HG03039 (cell line): ENCODE measurements around the gene ATG13.
"Not testable (repeated sequence)": the region's sequence is repeated elsewhere in the genome, so short reads cannot be mapped to it uniquely, and the experiment has no call there.

ENCODE experiments used
- ATAC-seq: cut with Tn5 transposase; IDR thresholded peaks from one replicate; pipeline ENCODE4 v1.9.1; 2021; ENCODE audit warnings: mild to moderate bottlenecking, moderate library complexity; ENCODE audit not compliant: unreplicated experiment

The ATG13 gene

DNA sequence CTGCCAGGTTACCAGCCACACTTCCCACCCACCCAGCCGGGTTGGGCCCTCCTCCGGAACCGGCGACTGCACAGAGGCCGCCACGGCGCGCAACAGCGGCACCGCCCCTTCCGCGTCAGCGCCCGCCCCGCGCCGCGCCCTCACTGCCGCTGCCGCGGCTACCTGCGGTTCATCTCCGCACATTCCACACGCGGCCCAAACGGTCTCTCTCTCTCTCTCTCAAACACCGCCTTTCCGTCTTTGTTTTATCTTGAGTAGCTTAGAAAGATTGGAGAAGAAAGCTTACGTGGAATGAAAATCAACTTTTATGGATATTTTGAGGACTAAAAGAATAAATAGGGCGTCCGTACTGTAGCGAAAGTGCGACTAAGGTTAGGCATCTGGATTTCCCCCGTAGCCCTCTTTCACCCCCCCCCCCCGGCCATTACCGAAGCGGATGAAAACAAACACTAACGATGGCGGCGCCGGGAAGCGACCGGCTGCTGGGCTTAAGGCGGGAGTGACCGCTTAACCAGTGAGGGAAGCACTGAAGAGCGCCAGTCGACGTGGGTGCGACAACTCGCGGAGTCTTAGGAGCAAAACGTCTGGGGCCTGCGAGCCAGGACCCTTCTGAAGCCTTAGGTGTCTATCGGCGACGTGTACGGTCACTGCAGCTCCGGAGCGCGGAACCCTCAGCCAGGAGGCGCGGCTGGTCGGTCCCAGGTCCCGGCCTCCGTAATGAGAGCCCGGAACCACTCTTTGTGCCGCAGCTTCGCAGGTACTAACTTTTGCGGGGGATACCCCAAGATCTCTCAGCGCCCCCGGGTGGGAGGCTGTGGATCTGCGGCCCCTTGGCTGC lies at the start of gene ATG13, which contains the start of gene HARBI1:
Gene ATG13, plus strand, starts transcription at position 420 of the 838 bp plus-strand sequence. CDS start 26,739 bp downstream, outside the sequence.
Gene HARBI1, minus strand, starts transcription at position 94 of the 838 bp plus-strand sequence. CDS start 990 bp downstream, outside the sequence.
- ATAC-seq = peak; percentile 94

DNA sequence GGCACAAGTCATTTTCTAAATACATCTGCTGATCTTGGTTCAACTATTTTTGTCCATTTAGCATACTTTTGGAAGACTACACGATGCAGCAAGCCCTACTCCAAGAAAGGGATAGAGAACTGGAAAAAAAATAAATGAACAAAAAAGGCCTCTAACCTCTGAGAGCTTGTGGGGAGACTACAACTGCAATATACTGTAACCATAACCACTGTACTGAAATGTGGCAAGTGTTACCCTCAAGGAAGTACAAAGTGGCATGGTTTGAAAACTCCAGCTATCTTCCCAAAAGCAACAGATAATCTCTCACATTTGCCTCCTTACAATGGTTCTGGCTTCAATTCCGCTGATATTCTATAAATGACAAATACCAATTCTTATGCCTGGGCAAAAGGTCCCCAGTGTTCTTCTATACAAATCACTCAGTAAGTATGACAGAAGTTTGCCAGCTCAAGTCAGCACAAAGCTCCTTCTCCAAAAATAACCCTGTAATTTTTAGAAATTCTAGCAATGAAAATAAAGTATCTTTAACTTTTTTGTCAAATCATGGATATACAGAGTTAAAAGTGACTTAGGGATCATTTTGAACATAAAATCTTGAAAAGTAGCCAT lies 46.5 kb upstream of the ATG13 start:
- no peak for ATAC-seq

DNA sequence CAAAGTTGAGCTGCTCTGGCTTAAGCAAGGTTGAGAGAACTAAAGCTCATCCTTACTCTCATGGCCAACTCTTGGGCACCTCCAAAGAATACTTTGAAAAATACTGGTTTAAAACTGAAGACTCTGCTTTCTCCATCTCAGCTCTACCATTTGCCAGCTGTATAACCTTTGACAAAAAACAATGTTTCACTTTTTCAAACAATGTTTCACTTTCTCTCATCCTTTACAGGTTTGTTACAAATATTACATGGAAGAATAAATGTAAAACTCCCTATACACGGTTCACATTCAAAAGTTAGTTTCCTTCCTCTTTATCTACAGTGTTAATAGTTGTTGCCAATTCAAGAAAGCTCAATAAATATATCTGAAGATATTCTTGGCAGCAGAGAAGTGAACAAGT lies 42.7 kb upstream of the ATG13 start:
- ATAC-seq = no peak

- no peak for ATAC-seq
Observed at GRCh38 chr11:46577058-46577457, 40.3 kb upstream of the ATG13 start.

DNA sequence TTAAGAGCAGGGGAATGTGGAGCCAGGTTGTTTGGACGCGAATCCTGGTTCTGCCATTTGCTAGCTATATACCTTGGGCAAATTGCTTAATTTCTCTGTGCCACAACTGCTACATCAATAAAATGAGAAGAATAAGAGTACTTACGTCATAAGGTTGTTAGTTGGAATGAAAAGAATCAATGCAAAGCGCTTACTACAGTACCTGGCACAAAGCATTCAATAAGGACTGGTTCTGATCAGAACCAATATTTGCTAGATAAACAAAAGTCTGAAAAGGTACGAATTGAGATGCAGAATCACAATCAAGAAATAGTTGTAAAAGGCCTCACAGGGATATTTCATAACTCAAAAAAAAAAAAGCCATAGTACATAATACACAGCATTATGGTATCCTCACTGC lies 34.8 kb upstream of the ATG13 start:
- no peak for ATAC-seq

- ATAC-seq = not testable (repeated sequence)
Observed at GRCh38 chr11:46583513-46583912, 33.8 kb upstream of the ATG13 start.

GRCh38 chr11:46588131-46588530 lies 29.2 kb upstream of the ATG13 start:
- ATAC-seq = no peak

- ATAC-seq = no peak
Observed at GRCh38 chr11:46588915-46589314, 28.4 kb upstream of the ATG13 start.

GRCh38 chr11:46590740-46591605 lies 26.4 kb upstream of the ATG13 start:
- no peak for ATAC-seq

DNA sequence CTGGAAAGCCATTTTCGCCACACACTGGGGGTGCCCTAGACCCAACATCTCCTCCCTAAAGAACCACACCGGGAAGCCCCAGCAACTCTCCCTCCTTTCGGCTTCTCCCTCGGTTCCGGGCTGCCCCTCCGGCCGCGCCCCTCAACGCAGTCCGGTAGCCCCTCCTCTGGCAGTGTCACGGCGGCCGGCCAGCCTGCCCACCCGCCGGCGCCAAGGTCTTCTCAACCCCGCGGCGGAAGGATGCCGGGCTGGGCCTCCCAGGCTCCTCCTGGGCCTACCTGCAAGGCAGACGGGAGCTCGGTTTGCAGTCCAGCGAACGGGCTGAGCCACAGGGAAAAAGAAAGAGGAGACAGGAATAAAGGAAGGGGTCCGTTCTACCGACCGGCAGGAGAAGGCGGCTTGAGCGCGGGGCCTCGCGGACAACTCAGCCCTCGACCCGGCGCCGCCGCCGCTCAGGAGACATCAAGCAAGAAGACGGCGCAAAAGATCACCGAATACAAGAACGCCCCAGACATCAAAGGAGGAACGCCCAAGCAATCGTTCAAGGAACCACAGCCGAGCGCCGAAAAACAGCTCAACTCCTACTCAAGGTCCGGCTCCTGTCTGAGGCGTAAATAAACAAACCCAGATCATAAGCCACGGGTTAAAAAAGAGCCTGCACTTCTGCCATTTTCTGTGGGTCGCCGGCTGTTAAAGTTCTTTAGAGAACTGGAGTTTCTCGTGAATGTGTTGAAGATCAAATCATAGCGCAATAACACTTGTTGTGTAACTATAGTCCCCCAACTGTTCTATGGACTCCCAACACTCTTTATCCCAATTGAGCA lies 23.6 kb upstream of the ATG13 start, which contains the start of gene AMBRA1:
Gene AMBRA1, minus strand, starts transcription at position 474 of the 824 bp plus-strand sequence. CDS start 45,643 bp downstream, outside the sequence.
- ATAC-seq = peak; percentile 75

GRCh38 chr11:46594374-46594700 lies 23.0 kb upstream of the ATG13 start:
- ATAC-seq = no peak

GRCh38 chr11:46594785-46595184 lies 22.6 kb upstream of the ATG13 start:
- no peak for ATAC-seq

DNA sequence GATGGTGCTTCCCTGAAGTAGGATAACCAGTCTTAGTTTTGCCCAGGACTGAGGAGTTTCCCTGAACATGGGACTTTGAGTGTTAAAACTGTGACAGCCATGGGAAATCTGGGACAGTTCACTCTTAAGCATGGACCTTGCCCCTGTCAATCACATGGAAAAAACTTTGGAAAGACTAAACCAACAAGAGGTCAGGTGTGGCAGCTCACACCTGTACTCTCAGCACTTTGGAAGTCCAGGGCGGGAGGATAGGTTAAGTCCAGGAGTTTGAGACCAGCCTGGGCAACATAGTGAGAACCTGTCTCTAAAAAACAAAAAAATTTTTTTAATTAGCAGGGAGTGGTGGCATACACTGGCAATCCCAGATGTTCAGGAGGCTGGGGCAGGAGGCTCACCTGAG lies 20.2 kb upstream of the ATG13 start:
- no peak for ATAC-seq

DNA sequence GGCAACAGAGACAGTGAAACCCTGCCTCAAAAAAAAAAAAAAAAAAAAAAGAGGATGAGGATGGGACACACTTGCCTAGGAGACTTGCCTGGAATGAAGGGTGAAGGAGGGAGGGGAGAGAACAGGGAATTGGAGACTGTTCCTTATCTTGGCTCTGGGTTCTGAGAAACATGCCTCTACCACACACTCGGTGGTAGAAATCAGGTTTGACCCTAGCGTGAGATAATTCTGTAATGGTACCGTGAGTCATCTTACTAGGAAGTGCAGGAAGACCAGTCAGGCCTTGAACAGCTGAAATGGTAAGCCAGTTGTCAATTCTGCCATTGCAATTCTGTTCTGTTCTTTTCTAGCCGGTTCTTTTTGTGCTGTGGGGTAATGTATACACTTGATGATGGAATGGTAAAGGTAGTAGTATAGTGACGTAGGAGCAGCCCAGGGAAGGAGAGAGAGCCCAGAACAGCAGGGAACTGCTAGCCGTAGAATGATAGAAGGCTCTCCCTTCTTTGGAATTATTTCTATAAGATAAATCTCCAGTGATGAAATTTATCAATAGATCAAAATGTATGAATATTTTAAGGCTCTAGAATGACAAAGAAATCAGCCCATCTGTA lies 19.6 kb upstream of the ATG13 start:
- no peak for ATAC-seq

DNA sequence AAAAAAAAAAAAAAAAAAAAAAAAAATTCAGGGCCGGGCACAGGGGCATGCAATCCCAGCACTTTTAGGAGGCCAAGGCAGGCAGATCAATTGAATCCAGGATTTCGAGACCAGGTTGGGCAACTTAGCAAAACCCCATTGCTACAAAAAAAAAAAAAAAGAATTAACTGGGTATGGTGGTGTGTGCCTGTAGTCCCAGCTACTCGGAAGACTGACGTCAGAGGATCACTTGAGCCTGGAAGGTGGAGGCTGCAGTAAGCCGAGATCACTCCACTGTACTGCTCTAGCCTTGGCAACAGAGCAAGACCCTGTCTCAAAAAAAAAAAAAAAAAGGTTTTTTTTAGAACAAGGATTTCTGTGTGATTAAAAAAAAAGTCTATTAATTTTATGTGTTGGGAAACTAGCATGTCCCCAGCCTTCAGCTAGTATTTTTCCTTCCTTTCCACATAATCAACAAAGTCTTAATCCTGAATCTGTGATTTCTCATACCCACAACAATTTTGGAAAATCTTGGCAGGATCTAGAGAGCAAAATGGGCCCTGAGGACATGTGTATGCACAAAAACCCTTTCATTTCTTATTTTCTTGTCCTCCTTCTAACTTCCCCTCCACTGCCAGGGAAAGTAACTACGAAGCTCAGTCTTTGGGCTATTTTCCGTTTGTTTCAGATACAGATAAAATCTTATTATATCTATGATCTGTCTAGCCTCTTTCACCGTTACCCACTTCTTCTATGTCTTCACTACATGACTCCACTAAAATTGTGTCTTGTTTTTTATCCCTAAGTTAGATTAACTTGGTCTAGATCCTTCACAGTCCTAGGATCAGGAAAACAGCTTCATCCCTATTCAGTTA lies 17.8 kb upstream of the ATG13 start:
- no peak for ATAC-seq

GRCh38 chr11:46600194-46600960 lies 17.0 kb upstream of the ATG13 start:
- ATAC-seq = no peak

- no peak for ATAC-seq
Observed at GRCh38 chr11:46601129-46601528, 16.2 kb upstream of the ATG13 start.

DNA sequence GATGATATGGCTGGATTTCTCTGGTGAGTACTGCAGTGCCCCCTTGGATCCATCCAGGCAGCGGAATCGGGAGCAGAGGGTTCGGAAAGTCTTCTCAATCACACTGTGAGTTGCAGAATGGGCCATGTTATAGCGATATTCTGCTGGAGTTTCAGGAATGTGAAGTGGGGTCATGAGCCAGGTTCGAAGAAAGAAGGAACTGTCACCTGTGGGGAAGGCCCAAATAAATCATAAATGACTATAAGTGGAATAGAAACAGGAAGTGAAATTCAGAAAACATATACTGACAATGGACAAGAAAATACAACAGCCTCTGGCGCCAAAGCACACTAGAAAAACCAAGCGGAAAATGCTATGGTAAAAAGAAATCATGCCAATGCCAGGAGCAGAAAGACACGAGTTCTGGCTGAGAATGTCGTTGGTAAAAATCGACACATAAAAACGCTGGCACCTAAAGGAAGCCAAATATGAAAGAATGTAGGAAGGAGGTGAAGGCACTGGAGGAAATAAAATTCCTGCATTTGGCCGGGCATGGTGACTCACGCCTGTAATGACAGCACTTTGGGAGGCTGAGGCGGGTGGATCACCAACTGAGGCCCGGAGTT lies 13.5 kb upstream of the ATG13 start:
- ATAC-seq = no peak
